T-helper 17 cell (primary cell): ENCODE data around the gene C1orf21. TPM values are rescaled to one million over a fixed set of nuclear protein-coding genes. Genes with fewer than 3 reads are reported as not detected.

Experiments
- ATAC-seq: fragments of 150-1000 bp; cut with Tn5 transposase; 2 replicates; pipeline ENCODE4 v1.10.0; 2021; ENCODE audit warnings: mild to moderate bottlenecking, moderate library complexity
- DNase-seq, 3 donors: peaks; one replicate each; pipeline versions ENCODE4 v3.0.0 to v3.0.0-alpha.2; 2020 to 2021
- H3K9me3 ChIP-seq: one replicate; pipeline ENCODE4 v1.7.0; 2013; ENCODE audit warnings: low read length, mild to moderate bottlenecking; ENCODE audit not compliant: control insufficient read depth, poor library complexity, severe bottlenecking
- H3K27ac Mint-ChIP-seq: one replicate; pipeline ENCODE4 v1.8.0; 2022; ENCODE audit warnings: mild to moderate bottlenecking, moderate library complexity, mixed read lengths
- H3K27me3 Mint-ChIP-seq: one replicate; pipeline ENCODE4 v1.8.0; 2022; ENCODE audit warnings: mixed read lengths
- H3K36me3 Mint-ChIP-seq: one replicate; pipeline ENCODE4 v1.8.0; 2022; ENCODE audit warnings: low read depth, mixed read lengths
- H3K4me1 Mint-ChIP-seq: one replicate; pipeline ENCODE4 v1.8.0; 2022; ENCODE audit warnings: mild to moderate bottlenecking, mixed read lengths
- H3K4me3 Mint-ChIP-seq: one replicate; pipeline ENCODE4 v1.8.0; 2022; ENCODE audit warnings: mild to moderate bottlenecking, moderate library complexity, mixed read lengths
- total RNA-seq, 4 donors: library from RNA in 2 of 4; stranded (reverse) in 2 of 4; gene quantifications; one replicate each; pipeline ENCODE4 v1.2.3 and lab custom pipeline; 2022 to 2026

C1orf21 gene
- total RNA-seq, 2 donors from 2014 or later, result 0.78 to 1.1 TPM

DNA sequence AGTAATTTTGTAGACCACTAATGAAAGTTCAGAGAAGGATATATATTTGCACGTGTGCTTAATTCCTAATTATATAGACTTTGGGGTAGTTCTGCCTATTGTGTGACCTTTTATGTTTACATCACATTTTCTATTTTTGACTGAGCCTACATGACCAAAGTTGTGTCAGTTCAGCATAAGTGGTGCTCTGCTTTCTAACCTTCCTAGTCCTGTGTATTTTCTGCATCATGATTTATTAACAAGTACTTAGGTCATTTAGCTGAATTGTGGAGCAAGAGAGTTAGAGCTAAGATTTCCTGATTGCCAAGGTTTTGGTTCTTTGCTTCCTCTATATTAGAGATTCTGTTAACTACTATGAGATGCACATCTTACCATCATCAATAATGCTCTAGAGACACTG, 176.0 kb downstream of the C1orf21 start:
- H3K4me1 Mint-ChIP-seq, result no peaks in the 10 kb centered on the region
- H3K36me3 Mint-ChIP-seq, result no peaks in the 10 kb centered on the region
- ATAC-seq, result no peak
- DNase-seq, result no peak
- H3K9me3 ChIP-seq, result no peaks in the 10 kb centered on the region
- no peak overlapping the region for H3K4me3 Mint-ChIP-seq
- H3K27ac Mint-ChIP-seq, result no peak overlapping the region
- H3K27me3 Mint-ChIP-seq, result peaks cover 26% of the 10 kb centered on the region

DNA sequence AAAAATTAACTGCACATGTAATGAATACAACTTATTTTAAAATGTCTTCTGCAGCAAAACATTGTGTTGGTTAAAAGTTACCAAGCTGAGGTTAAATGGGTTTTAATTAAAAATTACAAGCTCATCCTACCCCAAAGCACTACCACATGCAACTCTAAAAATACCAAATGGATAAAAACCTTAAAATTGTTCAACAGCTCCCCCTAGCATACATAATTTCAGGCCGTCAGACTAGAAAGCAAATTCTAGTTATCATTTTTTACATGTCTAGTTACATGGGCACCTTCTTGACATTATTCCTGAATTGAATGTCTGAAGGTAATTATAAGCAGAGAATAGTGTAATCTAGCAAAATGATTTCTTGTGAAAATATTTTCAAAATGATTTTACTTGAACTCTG, 176.5 kb downstream of the C1orf21 start:
- H3K27me3 Mint-ChIP-seq, result peaks cover 30% of the 10 kb centered on the region
- H3K27ac Mint-ChIP-seq, result no peak overlapping the region
- H3K9me3 ChIP-seq, result no peaks in the 10 kb centered on the region
- ATAC-seq (no peak), DNase-seq (no peak)
- no peak overlapping the region for H3K4me3 Mint-ChIP-seq
- no peaks in the 10 kb centered on the region for H3K36me3 Mint-ChIP-seq
- H3K4me1 Mint-ChIP-seq, result no peaks in the 10 kb centered on the region

DNA sequence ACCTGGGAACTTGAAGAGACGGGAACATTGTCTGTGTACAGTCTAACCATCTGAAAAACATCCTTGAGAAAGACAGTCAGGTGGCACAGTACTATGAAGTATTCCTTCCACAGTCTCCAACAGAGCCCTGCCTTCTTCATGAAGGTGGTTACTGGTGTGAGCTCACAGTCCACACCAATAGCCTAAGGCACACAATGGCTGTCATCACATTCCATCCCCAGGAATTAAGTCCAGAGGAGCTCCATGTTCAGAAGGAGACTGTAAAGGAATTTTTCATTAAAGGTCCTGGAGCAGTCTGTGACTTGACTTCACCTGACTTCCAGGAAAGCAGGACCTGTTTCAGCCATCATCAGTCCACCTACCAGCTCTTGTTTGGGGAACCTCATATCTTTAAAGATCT, 180.2 kb downstream of the C1orf21 start:
- H3K4me3 Mint-ChIP-seq, result no peak overlapping the region
- H3K9me3 ChIP-seq, result no peaks in the 10 kb centered on the region
- H3K27me3 Mint-ChIP-seq, result peaks cover 36% of the 10 kb centered on the region
- H3K27ac Mint-ChIP-seq, result no peak overlapping the region
- ATAC-seq, result no peak
- DNase-seq, result no peak
- no peaks in the 10 kb centered on the region for H3K36me3 Mint-ChIP-seq
- no peaks in the 10 kb centered on the region for H3K4me1 Mint-ChIP-seq

DNA sequence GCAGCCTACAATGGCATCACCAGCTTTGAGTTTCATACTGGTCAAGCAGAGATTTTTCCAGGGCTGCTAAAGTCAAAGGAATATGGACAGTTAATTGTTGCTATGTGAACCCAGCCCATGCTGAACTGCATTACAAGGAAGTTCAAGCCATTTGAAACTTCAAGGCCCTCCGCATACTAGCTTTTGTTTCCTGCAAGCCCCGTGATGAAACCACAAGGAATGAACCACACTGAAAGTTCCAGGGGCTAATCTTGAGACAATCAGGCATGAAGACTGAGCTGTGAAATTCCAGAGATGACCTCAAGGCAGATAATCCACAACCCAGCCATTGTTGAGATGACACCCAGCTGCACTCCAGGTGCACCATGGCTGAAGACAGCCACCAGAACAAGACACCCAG, 180.8 kb downstream of the C1orf21 start:
- H3K36me3 Mint-ChIP-seq, result no peaks in the 10 kb centered on the region
- no peaks in the 10 kb centered on the region for H3K9me3 ChIP-seq
- peaks cover 30% of the 10 kb centered on the region for H3K27me3 Mint-ChIP-seq
- no peak overlapping the region for H3K4me3 Mint-ChIP-seq
- DNase-seq (no peak), ATAC-seq (no peak)
- no peaks in the 10 kb centered on the region for H3K4me1 Mint-ChIP-seq
- H3K27ac Mint-ChIP-seq, result no peak overlapping the region

DNA sequence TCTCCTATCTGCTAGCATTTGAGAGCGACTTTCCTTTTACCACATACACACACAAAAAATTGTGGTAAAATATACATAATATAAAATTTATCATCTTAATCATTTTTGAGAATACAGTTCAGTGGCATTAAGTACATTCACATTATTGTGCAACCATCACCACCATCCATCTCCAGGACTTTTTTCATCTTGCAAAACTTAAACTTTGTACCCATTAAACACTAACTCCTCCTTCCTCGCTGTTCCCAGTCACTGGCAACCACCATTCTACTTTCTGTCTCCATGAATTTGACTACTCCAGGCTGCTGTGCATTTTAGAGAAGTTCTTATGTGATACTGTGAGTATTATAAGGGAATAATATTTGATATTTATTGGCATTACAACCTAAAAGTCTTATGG, 181.3 kb downstream of the C1orf21 start:
- ATAC-seq, result no peak
- H3K4me1 Mint-ChIP-seq, result no peaks in the 10 kb centered on the region
- no peaks in the 10 kb centered on the region for H3K9me3 ChIP-seq

DNA sequence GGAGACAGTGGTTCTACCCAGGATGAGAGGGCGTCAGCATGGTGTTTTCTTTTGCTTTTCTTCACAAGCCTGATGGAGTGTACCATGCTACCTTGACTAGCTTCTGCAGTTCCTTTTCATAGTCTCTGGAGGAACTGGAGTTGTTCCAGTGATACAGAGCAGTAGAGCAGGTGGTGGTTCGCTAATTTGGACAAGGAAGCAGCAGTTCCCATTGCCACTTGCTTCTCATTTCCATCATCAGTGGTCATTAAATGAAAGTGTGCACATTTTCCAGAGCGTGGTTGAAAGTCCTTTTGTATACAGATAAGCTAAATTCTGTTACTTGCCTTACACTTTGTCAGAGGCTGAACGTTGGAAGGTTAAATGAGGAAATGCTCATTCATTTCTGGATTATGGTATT, 182.3 kb downstream of the C1orf21 start:
- ATAC-seq, result no peak
- Mint-ChIP-seq H3K27ac (no peak overlapping the region), H3K4me1 (no peaks in the 10 kb centered on the region), H3K4me3 (no peak overlapping the region), H3K36me3 (no peaks in the 10 kb centered on the region), H3K27me3 (peaks cover 24% of the 10 kb centered on the region)
- no peaks in the 10 kb centered on the region for H3K9me3 ChIP-seq
- DNase-seq, result no peak

More for the DNA sequence above, 181.3 kb downstream of the C1orf21 start:
- DNase-seq, result no peak
- Mint-ChIP-seq H3K4me3 (no peak overlapping the region), H3K27me3 (peaks cover 29% of the 10 kb centered on the region), H3K36me3 (no peaks in the 10 kb centered on the region), H3K27ac (no peak overlapping the region)

DNA sequence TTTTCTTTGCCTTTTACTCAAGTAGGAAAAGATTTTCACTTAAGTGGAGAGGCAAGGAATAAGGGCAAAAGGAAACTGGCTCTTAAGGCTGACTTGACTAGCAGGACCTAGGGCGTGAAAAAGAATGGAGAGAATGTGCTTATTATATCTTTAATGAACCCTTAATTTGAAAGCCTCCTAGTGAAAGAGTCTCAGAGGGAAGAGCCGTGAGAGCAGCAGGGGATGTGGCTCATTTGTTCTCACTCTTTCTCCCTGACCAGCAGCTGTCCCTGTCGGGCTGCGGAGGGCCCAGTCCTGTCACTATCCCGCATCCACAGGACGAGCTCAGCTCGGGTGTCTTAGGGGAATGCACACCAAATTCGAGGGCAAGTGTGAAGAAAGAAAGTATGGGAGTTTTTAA, 187.8 kb downstream of the C1orf21 start:
- no peak overlapping the region for H3K4me3 Mint-ChIP-seq
- H3K9me3 ChIP-seq, result no peaks in the 10 kb centered on the region
- no peaks in the 10 kb centered on the region for H3K36me3 Mint-ChIP-seq
- ATAC-seq (no peak), DNase-seq (no peak)
- peaks cover 9% of the 10 kb centered on the region for H3K27me3 Mint-ChIP-seq
- no peak overlapping the region for H3K27ac Mint-ChIP-seq
- peaks cover 4% of the 10 kb centered on the region for H3K4me1 Mint-ChIP-seq

DNA sequence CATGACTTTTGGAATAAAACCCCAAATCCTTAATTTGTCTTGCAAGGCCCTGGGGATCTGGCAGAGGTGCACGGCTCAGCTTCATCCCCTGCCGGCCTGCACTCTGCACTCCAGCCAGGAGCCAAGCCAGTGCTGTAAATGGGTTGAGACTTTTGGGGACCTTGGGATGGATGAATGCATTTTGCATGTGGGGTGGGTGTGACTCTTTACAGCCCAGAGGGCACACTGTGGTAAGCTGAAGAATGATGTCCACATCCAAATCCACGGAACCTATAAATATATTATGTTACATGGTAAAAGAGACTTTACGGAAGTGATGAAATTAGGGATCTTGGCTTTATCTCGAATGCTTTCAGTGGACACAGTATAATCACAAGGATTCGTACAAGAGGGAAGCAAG, 190.0 kb downstream of the C1orf21 start:
- H3K27ac Mint-ChIP-seq, result no peak overlapping the region
- no peak for ATAC-seq

DNA sequence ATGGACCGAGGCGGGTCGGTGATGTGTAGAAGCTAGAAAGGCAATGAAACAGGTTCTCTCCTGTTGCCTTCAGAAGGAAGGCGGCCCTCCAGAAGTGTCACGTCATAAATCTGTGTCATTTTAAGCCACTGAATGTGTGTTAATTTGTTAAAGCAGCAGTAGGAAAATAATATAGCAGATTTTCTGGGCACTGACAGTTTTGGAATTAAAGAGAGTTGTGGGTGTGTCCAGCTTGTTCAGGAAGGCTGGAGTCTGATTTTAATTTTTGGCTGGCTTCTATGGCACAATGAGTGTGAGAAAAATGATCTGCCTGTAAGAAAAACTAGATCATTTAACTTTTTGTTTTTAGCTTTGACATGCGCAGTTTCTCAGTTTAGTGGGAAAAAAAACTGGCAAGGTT, 190.5 kb downstream of the C1orf21 start:
- Mint-ChIP-seq H3K27ac (no peak overlapping the region), H3K4me1 (peaks cover 4% of the 10 kb centered on the region), H3K36me3 (no peaks in the 10 kb centered on the region), H3K4me3 (no peak overlapping the region), H3K27me3 (peaks cover 14% of the 10 kb centered on the region)
- ATAC-seq (no peak), DNase-seq (no peak)
- H3K9me3 ChIP-seq, result no peaks in the 10 kb centered on the region

More for the DNA sequence above, 190.0 kb downstream of the C1orf21 start:
- no peak overlapping the region for H3K4me3 Mint-ChIP-seq
- peaks cover 4% of the 10 kb centered on the region for H3K4me1 Mint-ChIP-seq
- H3K36me3 Mint-ChIP-seq, result no peaks in the 10 kb centered on the region
- peaks cover 9% of the 10 kb centered on the region for H3K27me3 Mint-ChIP-seq
- H3K9me3 ChIP-seq, result no peaks in the 10 kb centered on the region
- DNase-seq, result no peak

DNA sequence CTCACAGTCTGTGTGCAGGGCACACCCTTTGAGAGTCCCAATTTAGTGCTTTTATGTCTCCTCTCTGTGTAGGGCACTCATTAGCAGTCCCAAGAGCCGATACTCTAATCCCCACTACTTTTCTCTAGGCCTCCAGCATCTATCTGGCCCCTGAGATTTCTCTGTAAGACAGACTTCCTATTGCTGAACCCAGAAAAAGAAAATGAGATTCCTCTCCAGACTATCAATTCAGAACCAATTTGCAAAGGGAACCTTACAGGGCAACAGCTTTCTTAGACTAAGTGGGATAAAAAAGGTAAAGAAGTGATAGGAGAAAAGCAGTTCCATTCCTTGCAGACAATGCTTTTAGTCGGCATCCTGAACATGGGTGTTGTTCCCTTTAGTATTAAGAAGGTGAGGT, 195.6 kb downstream of the C1orf21 start:
- no peak for ATAC-seq
- no peak overlapping the region for H3K27ac Mint-ChIP-seq
- H3K4me1 Mint-ChIP-seq, result no peaks in the 10 kb centered on the region

DNA sequence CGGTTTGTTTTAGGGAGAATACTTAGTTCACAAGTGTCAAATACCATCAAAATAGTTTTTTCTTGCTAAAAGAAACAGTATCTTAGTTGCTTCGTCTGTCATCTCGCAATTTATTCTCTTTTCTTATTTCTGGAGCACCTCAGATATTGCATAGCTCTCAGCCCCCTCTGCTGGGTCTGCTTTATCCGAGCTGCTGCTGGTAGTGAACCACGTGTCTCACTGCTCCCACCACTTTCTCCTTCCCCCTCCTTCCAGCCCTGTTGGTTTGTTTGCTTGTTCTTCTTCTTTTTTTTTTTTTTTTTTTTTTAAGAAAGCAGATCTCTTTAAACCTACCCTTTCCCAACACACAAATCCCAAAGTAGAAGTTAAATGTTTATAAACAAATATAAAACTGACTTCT, 197.0 kb downstream of the C1orf21 start:
- H3K36me3 Mint-ChIP-seq, result no peaks in the 10 kb centered on the region
- no peak for DNase-seq
- no peak overlapping the region for H3K27ac Mint-ChIP-seq
- H3K9me3 ChIP-seq, result no peaks in the 10 kb centered on the region
- no peaks in the 10 kb centered on the region for H3K4me1 Mint-ChIP-seq
- no peak overlapping the region for H3K4me3 Mint-ChIP-seq
- H3K27me3 Mint-ChIP-seq, result peaks cover 37% of the 10 kb centered on the region
- no peak for ATAC-seq

More for the DNA sequence above, 195.6 kb downstream of the C1orf21 start:
- Mint-ChIP-seq H3K36me3 (no peaks in the 10 kb centered on the region), H3K27me3 (peaks cover 24% of the 10 kb centered on the region), H3K4me3 (no peak overlapping the region)
- DNase-seq, result no peak
- no peaks in the 10 kb centered on the region for H3K9me3 ChIP-seq

DNA sequence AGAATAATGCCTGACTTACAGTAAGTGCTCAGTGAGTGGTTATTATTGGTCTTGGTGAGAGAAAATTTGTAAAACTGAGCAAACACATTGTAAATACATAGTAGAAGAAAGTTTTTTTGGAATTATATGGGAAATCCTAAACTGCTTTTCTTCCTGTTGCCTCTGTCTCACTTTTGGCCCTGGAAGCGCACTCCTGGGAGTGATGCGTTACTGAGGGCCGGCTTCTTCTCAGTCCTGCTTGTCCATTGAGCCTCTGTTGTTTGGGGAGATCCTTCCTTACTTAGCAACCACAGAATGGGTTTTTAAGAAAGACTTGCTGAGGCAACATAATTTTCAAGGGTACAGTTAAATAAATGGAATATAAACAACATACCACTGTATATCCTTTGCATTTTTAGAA, 201.9 kb downstream of the C1orf21 start:
- no peak for ATAC-seq
- Mint-ChIP-seq H3K36me3 (no peaks in the 10 kb centered on the region), H3K27ac (no peak overlapping the region)

DNA sequence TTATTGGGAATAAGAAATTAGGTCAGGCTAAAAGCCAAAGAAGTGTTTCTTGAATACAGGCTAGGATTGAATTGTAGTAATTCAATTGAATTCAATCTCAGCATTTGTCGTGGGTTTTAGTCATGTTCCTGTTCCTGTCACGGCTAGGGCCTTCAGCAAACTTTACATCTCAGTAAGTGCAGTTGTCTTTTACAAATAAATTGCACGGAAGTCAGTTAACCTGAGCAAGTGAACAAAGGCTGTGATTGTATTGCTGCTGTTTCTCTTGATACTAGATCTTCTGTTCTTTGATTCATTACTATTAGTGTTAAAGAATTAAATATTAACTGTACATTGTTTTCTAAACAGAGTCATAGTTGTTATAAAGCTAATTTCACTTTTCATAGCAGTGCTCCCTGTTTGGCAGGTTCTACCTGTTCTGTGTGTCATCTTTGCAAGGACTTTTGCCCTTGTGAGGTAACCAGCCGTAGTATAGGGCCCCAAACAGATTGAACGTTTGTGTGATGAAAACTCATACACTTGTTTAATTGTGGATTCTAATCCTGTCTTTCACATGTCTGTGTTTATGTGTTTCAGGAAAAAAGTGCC, 203.4 kb downstream of the C1orf21 start:
- no peak for DNase-seq
- H3K9me3 ChIP-seq, result no peaks in the 10 kb centered on the region
- no peak overlapping the region for H3K27ac Mint-ChIP-seq

More for the DNA sequence above, 201.9 kb downstream of the C1orf21 start:
- no peaks in the 10 kb centered on the region for H3K9me3 ChIP-seq
- DNase-seq, result no peak
- no peak overlapping the region for H3K4me3 Mint-ChIP-seq
- peaks cover 30% of the 10 kb centered on the region for H3K27me3 Mint-ChIP-seq
- no peaks in the 10 kb centered on the region for H3K4me1 Mint-ChIP-seq

DNA sequence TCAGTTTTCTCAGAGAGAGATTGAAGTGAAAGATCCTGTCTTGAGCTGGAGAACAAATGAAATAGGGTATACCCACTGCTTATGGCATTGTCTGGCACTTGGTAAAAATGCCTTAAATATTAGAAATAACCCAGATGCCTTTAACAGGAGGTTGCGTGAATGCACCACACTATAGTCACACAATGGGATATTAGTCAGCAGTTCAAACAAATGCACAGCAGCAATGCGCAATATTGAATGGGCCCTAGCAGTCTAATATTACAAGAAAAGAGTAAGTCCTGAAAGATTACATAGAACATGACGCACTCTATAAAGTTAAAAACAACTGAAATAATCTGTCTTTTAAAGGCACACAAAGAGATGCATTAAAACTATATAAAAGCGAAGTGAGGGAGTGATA, 206.8 kb downstream of the C1orf21 start:
- Mint-ChIP-seq H3K27me3 (peaks cover 20% of the 10 kb centered on the region), H3K4me1 (no peaks in the 10 kb centered on the region), H3K36me3 (no peaks in the 10 kb centered on the region), H3K27ac (no peak overlapping the region), H3K4me3 (no peak overlapping the region)
- ATAC-seq (no peak), DNase-seq (no peak)
- no peaks in the 10 kb centered on the region for H3K9me3 ChIP-seq

More for the DNA sequence above, 203.4 kb downstream of the C1orf21 start:
- peaks cover 30% of the 10 kb centered on the region for H3K27me3 Mint-ChIP-seq
- no peak overlapping the region for H3K4me3 Mint-ChIP-seq
- no peak for ATAC-seq
- H3K4me1 Mint-ChIP-seq, result no peaks in the 10 kb centered on the region
- no peaks in the 10 kb centered on the region for H3K36me3 Mint-ChIP-seq
